GM10266 (cell line): Measurements from ENCODE around the gene AGAP1.
"Not testable (repeated sequence)": the region's sequence is repeated elsewhere in the genome, so short reads cannot be mapped to it uniquely, and the experiment has no call there.

Source experiments
- DNase-seq: peaks from one replicate; pipeline ENCODE4 v3.0.0; 2012; ENCODE audit errors: extremely low spot score
- TF ChIP-seq, protein P1 (sequence below): IDR thresholded peaks from 2 replicates; pipeline ENCODE4 v1.5.1; 2012; ENCODE audit warnings: mild to moderate bottlenecking, low read depth; ENCODE audit not compliant: control insufficient read depth, insufficient read depth; ENCODE audit errors: missing control alignments

The AGAP1 gene

DNA sequence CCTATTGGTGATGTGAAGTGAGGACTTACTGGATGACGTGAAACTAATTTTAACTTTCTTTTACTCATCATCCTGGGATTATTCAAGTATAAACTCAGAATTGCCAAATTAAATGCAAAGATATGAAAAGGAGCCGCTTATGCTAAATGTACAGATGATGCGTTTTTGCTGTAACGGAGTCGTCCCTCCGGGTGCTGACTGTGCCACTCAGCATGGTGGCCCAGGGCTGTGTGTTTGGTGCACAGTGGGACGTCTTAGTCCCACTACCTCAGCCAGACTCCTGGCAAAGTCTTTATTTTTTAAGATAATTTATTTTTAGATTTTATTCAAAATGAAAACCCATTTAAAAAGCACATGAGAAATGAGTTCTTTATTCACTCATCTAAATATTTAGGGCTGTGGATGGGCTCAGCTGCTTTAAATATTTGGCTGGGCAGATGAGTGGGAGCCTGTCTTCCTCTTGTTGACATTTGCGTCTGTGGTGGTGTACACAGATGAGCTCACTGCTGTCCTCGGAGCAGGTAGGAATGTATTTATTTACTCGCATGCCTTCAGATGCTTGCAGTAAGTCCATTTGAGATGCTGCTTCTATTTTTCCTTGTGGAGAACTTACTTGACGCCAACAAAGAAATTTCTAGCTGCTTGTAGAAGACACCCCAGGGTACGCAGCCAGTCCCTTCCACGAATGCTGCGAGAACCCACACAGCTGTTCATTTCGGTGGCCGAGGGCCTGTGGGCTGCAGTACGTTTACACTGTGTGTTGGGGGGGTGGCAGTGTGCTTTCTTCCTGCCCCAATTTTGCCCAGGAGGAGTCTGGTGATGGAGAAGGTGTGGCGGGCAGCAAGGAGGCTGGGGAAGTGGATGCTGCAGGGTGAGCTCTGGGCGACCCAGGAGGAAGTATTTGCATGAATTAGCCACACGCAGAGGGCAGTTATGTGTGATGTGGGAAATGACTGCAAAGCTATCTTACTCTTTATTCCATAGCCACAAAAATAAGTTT is 105.0 kb downstream of the AGAP1 start:
- DNase-seq, result no peak
- TF ChIP-seq, protein P1, sequence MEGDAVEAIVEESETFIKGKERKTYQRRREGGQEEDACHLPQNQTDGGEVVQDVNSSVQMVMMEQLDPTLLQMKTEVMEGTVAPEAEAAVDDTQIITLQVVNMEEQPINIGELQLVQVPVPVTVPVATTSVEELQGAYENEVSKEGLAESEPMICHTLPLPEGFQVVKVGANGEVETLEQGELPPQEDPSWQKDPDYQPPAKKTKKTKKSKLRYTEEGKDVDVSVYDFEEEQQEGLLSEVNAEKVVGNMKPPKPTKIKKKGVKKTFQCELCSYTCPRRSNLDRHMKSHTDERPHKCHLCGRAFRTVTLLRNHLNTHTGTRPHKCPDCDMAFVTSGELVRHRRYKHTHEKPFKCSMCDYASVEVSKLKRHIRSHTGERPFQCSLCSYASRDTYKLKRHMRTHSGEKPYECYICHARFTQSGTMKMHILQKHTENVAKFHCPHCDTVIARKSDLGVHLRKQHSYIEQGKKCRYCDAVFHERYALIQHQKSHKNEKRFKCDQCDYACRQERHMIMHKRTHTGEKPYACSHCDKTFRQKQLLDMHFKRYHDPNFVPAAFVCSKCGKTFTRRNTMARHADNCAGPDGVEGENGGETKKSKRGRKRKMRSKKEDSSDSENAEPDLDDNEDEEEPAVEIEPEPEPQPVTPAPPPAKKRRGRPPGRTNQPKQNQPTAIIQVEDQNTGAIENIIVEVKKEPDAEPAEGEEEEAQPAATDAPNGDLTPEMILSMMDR, result no peak

DNA sequence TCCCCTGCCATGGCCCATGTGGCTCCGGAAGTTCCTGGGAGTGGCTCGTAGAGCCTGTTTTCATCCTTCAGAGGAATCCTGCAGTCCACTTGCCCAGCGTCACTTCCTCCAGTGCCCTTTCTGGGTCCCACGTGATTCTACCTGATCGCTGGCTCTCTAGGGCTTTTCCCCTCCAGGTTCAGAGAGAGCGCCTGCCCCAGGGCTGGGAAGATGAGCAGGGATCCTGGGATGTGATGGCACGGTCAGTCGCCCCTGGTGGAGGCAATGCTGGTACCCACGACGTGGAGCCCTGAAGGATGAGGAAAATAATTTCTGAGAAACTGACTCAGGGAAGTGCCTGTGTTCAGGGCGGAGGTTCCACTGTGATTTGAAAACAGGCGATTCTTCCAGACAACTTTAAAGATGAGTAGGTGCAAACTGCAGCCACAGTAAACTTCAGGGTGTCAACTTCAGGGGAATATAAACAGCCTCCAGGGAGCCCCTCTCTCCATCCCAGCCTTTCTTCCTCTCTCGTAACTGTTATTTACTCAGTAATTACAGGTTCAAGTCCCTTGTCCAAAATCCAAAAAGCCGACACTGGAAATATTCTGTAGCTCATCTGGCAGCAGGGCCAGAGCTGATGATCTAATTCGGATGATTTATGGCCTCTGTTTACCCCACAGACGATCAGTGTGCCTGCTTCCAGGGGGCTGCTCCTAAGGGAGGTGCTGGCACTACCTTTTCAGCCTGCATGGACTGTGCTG is 105.9 kb downstream of the AGAP1 start:
- no peak for DNase-seq
- TF ChIP-seq, protein P1, result no peak

DNA sequence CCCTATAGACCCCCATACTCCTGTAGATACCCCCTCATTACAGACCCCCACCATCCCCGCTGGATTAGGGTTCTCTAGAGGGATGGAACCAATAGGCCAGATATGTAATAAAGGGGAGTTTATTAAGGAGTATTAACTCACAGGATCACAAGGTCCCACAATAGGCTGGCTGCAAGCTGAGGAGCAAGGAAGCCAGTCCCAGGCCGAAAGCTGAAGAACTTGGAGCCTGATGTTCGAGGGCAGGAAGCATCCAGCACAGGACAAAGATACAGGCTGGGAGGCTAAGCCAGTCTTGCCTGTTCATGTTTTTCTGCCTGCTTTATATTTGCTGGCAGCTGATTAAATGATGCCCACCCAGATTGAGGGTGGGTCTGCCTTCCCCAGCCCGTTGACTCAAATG is 106.6 kb downstream of the AGAP1 start:
- no peak for DNase-seq
- TF ChIP-seq, protein P1, result no peak

DNA sequence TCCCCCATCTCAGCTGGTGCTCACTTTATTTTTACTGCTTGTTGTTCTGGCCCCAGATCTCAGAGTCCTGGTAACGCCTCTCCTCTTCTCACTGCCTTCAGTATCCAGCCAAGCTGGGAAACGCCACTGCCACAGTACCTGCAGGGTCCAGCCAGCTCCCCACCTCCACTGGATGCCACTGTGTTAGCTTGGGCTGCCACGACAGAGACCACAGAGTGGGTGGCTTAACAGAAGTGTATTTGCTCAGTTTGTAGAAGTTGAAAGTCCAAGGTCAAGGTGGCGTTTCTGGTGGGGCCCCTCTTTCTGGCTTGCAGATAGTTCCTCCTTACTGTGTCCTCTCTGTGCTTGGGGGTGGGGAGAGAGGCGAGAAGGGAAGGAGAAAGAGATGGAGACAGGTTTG is 107.1 kb downstream of the AGAP1 start:
- TF ChIP-seq, protein P1, result no peak
- no peak for DNase-seq

DNA sequence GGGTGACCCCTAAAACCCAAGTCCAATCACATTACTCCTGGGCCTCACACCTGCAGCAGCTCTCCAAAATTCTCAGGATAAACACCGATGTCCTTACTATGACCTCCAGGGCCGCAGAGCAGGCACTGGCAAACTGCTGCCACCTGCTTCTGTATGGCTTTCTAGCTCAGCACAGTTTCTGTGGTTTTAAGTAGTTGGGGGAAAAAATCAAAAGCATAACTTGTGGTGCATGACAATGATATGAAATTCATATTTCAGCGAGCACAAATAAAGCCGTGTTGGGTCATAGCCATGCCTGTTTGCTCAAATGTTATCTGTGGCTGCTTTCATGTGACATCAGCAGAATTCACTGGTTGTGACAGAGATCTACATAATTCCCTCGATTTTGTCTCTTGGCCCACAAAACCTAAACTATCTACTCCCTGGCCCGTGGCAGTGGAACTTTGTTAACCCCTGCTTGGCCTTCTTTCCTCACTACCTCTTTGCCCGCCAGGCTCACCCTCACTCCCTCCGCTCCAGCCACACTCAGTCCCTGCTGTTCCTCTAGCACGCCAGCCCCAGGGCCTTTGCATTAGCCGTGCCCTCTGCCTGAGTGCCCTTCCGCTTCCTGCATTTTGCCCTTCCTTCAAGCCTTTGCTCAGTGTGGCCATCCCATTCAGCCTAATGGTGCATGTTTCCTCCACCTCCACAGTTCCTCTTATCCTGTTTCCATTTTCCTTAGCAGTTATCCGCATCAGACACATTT is 108.3 kb downstream of the AGAP1 start:
- TF ChIP-seq, protein P1, result no peak
- DNase-seq, result no peak

DNA sequence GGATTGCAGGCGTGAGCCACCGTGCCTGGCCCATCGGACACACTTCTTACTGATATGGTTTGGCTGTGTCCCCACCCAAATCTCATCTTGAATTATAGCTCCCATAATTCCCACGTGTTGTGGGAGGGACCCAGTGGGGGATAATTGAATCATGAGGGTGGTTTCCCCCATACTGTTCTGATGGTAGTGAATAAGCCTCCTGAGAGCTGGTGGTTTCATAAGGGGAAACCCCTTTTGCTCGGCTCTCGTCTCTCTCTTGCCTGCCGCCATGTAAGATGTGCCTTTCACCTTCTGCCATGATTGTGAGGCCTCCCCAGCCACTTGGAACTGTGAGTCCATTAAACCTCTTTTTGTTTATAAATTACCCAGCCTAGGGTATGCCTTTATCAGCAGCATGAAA is 109.1 kb downstream of the AGAP1 start:
- DNase-seq, result not testable (repeated sequence)

DNA sequence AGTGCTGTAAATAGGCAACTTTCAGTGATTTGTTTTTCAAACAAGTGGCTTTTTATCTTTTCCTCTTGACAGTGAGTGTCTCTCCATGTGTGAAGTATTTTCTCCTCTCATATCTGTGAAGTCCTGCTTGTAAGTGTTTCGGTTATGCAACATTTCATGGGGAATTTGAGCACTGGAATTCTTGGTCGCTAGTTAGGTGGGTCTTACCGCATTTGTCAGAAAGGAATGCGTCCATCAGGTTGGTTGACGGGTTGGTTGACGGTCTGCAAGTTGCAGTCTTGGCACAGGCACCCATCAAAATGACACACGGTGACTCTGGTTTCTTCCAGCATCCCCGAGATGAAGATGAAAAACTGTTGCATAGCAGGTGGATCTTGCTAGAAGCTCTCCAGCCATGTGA is 109.8 kb downstream of the AGAP1 start:
- DNase-seq, result no peak
- TF ChIP-seq, protein P1, result no peak
